GM21360 (cell line): ENCODE measurements around the gene HIC1.

Source experiments
- ATAC-seq: cut with Tn5 transposase; IDR thresholded peaks from one replicate; pipeline ENCODE4 v1.9.1; 2021; ENCODE audit warnings: mild to moderate bottlenecking, moderate library complexity; ENCODE audit not compliant: unreplicated experiment

HIC1 gene

DNA sequence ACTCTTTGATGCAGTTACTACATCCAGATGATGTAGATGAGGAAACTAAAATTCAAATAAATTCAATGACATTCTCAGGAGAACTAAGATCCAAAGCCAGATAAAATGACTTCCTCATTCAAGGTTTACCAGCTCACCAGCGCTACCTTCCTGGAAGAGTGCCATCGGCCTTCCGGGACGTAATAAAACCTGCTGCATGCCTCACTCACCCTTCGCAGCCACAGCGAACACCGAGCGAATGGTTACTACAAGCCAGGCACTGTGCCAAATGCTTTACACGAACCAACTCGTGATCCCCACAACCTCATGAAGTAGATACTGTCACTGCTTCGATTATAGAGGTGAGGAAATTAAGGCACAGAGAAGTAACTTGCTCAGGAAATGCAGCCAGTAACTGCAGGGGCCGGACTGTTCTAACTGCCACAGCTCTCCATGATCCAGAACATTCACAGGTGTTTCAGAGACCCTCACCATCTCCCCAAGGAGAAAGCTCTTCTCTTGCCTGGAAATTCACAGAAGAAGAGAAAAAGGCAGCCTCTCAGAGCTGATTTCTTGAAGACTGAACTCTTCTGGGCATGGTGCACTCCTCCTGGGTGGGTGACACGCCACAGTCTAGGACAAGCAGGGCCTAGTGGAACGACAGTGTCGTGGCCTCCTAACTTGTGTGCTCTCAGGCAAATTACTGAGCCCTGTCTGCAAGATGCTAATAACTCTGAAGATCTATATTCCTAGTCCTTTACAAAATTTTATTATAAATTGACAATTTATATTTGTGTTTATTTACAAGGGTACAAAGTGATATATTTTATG, 46.8 kb downstream of the HIC1 start:
- ATAC-seq, result no peak

DNA sequence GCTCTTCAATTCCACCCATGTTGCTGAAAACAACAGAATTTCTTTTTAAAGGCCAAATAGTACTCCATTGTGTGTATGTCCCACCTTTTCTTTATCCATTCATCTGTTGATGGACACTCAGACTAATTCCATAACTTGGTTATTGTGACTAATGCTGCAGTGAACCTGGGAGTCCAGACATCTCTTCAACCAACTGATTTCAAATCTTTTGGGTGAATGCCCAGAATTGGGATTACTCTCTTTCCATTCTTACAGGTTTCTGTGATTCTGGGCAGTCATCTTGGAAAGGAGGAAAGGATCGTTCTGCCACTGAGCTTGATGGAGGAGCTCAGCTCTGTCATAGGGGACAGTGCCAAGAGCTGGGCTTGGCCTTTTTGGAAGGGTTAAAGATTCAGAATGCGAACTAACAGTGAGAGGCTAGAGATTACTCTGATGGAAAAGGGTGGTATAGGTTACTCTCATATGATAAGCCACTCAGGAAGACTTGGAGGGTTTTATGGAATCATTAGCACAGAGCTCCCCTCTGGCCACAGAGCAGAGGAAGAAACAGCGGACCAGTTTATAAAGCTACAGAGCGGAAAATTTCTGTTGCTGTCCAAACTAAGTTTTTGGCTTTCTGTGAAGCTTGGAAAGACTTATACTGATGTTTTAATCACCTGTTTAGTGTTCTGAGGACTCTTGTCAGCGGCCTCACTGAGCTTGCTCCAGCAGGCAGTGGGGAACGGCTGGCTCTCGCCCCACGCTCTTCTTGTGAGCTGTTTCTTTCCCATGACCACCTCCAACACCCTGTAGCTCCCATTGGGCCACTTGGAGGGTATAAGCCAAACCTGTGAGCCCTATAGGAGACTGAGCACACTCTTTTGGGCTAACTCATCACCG, 48.3 kb downstream of the HIC1 start:
- ATAC-seq, result no peak

DNA sequence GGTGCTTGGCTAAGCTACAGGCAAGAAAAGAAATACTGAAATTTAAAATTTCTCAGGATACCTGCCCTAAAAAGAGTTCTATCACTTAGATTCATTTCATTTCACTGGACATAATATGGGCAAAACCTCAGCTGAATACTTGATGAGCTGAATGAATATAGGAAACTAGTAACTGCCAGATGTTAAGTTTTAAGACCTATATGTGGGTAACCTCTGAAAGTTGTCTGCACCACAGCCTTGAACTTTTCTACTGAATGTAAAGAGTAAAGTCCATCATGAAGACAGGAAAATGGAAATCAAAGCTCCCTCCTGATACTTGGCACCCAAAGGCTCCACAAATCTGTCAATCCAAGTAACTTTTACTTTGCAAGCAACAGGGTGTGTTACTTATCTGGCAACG, 50.8 kb downstream of the HIC1 start:
- no peak for ATAC-seq

DNA sequence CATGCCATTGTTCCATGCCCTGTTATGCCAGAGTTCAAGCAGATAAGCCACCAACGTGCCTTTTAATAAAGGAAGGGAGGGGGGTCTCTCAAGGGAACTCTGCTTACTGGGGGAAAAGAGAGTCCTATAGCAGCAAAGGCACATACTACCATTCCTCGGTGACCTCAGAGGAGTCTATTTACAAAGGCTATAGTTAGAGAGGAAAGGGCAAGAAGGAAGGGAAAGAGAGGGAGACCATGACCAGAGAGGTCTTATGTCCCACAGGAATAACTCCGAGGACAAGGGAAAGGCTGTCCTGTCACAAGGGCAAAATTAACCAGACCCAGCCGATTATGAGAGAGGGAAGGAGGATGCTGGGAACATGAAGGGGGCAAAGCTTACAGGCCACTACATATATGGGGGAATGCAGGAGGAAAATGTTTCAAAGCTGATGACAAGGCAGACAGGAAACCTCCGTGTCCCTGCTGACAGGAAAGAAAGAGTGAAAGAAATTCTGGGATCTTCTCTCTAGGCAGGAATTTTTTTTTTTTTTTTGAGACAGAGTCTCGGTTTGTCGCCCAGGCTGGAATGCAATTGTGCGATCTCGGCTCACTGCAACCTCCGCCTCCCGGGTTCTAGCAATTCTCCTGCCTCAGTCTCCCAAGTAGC, 51.5 kb downstream of the HIC1 start:
- ATAC-seq, result no peak

DNA sequence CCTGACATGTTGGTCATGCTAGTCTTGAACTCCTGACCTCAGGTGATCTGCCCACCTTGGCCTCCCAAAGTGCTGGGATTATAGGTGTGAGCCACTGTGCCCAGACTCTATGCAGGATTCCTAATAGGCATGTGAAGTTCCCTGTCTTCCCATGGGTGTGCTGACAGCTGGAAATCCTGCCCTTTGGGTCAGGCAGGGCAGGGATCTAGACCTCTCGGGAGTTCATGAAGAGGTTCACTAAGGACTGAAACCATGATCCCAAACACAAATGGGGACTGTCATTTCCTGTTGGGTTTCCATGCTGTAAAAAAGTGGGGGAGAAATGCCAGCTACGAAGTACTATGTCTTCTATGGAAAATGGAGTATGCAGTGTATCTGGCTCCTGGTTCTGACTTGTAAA, 52.1 kb downstream of the HIC1 start:
- ATAC-seq, result no peak

DNA sequence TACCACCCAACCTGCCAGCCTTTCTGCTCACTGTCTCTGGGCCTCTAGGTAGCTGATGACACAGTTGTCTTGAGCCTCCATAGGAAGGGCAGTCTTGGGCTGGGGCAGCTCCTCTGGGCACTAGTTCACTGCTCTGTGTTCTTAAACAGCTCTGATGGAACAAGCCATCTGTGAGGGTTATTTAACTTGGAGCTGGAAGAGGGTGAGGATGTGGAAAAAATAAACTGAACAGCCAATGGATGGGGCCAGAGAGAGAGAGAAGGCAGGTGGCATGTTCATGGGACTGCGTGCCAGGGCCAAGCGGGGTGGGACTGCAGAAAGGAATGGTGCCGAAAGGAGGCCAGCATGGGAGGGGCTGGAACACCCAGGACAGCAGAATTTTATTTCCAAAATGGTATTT, 52.6 kb downstream of the HIC1 start:
- no peak for ATAC-seq

DNA sequence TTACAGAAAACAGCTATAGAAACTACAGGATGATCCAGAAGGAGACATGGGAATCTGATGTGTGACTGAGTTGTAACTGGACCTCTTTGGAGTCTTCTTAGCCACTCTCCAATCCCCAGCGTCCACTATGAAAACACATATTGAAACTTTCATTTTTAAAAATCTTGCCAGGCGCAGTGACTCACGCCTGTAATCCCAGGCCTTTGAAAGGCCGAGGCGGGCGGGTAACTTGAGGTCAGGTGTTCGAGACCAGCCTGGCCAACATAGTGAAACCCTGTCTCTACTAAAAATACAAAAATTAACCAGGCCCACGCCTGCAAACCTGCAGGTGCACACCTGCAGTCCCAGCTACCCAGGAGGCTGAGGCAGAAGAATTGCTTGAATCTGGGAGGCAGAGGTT, 53.3 kb downstream of the HIC1 start:
- ATAC-seq, result no peak

DNA sequence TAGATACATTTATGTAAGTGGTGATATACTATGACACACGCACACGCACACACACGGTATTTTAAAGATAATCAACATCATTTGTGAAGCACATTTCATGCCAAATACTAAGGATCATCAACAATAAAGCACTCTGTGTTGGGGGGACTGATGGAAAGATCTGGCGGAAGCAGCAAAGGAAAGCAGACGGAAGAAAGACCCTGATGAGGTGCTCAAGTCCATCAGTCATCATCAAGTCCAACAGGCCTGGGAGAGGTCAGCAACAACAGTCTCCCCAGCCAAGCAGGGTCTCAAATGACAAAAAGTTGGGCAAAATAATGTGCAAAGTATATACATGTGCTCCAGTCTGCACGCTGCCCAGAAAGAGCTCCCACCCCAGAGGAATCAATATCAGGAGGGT, 55.5 kb downstream of the HIC1 start:
- no peak for ATAC-seq

DNA sequence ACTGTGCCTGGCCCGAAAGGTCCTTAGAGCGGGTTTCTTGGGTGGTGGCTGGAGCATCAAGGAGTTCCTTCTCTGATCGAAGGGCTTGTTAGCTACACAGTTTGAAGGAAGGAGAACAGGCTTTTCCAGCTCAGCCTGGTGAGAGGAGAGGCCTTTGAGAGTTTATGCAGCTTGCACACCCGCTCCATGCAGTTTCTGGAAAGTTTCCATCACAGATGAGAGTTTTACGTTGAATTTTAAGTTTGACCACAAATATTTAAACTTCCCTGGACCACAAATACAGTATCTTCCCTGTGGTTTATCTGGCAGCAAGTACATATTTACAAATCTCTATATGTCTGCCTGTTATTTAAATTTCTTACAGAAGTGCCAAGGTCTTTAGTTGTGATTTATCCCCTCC, 56.8 kb downstream of the HIC1 start:
- no peak for ATAC-seq
